ENCODE results near the gene ARHGAP31.
A peak's percentile ranks its signal among the peaks of the same experiment; 100 is the strongest.

ARHGAP31 gene

DNA sequence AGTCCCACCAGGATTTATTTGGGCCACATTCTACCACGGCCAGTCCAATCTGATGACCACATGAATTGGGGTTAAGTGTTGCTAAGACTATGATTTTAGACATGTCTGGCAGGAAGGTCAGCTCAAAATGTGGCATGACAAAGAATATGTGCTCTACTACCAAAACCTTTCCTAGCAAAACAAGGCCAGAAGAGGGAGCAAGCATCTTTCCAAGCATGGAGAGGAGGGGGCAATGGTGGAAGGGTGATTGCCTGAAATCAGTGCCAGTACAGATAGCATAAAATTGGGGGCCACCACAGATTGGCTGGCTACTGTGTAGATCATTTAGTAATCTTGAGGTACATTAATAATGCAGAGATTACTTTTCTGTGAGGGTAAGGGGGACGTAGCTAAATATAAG, 126.0 kb downstream of the ARHGAP31 start:
- FAIRE-seq (no peak), DNase-seq (ENCODE audit: insufficient read length, low spot score) (no peak)

DNA sequence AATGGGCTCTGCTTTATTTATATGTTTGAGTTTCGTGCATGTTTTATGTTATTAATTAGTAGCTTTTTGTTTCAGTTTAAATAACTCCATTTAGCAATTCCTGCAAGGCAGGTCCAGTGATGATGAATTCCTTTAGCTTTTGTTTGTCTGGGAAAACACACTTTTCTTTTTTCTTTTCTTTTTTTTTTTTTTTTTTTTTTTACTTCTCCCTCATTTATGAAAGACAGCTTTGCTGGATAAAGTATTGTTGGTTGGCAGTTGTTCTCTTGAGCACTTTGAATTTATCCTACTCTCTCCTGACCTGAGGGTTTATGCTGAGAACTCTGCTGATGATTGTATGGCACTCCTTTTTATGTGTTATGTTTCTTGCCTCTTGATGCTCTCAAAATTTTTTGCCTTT, 133.5 kb downstream of the ARHGAP31 start:
- FAIRE-seq (no peak), DNase-seq (ENCODE audit: insufficient read length, low spot score) (no peak)

GRCh38 chr3:119428538-119428937, 134.4 kb downstream of the ARHGAP31 start:
- FAIRE-seq (no peak), DNase-seq (ENCODE audit: insufficient read length, low spot score) (no peak)

DNA sequence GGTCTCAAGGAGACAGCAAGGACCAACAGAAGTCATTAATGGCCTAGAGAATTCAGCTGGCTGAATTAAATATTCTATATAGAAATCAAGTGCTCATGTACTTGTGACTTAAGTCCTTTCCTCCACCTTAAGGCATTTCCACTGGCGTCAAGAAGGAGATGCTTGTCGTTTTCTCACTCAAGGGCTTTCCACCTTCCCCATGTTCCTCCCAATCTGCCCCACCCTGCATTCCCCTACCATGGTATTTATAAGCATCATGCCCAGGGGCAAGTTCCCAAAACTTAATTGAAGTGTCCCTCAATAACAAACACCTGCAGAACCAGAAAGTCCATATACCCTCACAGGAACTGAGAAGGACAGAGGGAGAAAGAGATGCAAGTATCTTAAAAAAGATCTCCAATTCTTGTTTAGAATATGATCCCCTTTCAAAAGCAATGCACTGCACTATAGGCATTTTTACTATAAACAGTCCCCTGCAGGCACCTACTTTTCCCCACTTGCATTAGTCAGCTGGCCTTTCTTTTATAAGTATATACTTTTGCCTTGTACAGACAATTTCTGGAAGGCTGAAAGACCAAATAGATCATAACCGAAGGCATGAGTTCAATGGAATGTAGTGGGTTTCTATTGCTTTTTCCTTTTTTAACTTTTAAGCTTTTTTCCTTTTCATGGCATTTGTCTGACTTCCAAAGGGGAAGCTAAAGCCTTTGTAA, 139.6 kb downstream of the ARHGAP31 start:
- DNase-seq (ENCODE audit: insufficient read length, low spot score) = no peak
- FAIRE-seq = no peak

DNA sequence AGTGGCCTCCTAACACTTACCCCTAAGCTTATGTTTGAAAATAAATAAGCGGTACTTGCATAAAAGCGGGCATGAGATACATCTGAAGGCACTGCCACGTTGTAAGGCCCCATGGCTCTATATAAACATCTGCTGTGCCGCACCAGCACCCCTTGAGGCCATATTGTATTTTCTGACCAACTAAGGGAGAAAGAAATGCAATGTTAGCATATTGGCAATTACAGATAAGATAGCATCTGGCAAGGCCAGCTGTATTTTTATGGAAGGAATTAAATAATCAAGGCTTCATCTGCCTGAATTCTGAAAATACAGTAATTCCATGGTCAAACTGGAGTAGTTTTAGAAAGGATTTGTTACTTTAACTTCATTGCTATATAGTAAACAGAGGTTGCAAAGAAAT, 140.5 kb downstream of the ARHGAP31 start:
- DNase-seq (ENCODE audit: insufficient read length, low spot score) = no peak
- FAIRE-seq = no peak

- FAIRE-seq (no peak), DNase-seq (ENCODE audit: insufficient read length, low spot score) (no peak)
Observed at GRCh38 chr3:119436977-119437376, 142.8 kb downstream of the ARHGAP31 start.

DNA sequence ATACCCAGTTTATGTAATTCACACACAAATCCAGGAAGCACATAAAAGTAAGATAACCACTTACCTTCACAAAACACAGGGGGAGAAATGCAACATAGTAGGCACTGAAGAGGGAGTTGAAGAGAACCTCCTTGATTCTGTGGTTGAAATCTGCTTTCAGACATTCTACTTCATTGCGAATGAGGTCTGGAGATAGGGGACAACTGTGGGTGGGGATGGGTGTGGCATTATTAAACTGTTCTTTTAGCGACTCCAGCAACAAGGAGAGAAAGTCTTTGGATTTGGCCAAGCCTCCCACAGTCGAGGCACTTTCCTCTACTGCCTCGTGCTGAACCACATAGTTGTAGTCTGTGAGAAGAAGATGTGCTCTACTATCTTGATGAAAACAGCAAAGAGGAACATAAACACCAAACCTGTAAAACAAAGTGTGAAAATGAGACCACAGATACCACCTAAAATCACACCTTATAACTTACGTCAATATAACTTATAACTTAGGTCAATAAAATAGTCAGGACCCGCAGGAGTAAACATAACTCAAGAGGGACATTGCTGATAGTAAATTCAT, 143.6 kb downstream of the ARHGAP31 start:
- FAIRE-seq (no peak), DNase-seq (ENCODE audit: insufficient read length, low spot score) (no peak)

- DNase-seq (ENCODE audit: insufficient read length, low spot score) (no peak), FAIRE-seq (no peak)
Observed at GRCh38 chr3:119443179-119443578, 149.0 kb downstream of the ARHGAP31 start.

- DNase-seq (ENCODE audit: insufficient read length, low spot score) = no peak
- no peak for FAIRE-seq
Observed at GRCh38 chr3:119444590-119444989, 150.4 kb downstream of the ARHGAP31 start.

DNA sequence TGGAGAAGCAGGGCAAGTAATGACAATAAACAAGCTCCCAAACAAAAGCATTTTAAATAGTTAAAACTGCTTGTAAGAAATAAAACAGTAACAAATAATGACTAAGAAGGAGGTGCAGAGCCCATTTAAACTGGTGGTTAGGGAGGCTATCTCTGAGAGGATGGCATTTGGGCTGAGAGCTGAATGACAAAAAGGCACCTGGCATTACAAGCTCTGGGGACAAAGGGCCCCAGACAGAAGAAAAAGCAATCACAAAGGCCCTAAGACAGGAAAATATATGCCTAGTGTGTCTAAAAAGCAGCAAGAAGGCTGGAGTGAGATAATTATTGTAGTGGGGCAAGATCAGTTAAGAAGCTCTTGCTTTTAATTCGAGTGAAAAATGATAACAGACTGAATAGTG, 159.6 kb downstream of the ARHGAP31 start:
- no peak for FAIRE-seq
- DNase-seq (ENCODE audit: insufficient read length, low spot score) = no peak

DNA sequence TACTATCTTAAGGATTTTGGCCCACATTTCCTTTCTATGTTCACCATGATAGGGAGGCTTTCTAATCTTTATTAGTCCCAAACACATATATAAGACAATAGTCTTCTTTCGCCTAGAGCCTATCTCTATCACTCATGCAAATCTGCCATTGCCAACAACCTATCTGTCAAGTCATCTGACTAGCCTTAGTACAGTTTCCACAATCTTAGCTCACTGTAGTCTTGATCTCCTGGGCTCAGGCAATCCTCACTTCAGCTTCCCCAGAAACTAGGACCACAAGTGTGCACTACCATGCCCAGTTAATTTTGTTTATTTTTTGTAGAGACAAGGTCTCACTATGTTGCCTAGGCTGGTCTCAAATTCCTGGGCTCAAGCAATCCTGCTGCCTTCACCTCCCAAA, 162.3 kb downstream of the ARHGAP31 start:
- DNase-seq (ENCODE audit: insufficient read length, low spot score) (no peak), FAIRE-seq (no peak)

DNA sequence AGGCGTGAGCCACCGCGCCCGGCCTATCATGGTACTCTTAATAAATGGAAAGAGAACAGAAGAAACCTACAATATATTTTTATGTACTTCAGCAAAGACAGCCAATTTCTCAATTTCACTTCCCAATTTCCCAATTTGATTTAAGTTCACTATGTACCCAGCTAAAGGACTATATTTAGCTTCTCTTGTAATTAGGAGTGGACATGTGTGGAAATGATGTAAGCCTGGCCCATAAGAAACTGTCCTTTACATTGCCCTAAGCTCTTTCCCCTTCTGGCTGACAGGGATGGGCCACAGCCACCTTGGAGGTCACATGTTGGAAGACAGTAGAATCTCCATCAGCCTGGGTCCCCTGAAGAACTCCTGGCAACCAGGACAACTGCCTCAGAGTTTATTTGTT, 163.1 kb downstream of the ARHGAP31 start:
- no peak for DNase-seq (ENCODE audit: insufficient read length, low spot score)
- FAIRE-seq = no peak

DNA sequence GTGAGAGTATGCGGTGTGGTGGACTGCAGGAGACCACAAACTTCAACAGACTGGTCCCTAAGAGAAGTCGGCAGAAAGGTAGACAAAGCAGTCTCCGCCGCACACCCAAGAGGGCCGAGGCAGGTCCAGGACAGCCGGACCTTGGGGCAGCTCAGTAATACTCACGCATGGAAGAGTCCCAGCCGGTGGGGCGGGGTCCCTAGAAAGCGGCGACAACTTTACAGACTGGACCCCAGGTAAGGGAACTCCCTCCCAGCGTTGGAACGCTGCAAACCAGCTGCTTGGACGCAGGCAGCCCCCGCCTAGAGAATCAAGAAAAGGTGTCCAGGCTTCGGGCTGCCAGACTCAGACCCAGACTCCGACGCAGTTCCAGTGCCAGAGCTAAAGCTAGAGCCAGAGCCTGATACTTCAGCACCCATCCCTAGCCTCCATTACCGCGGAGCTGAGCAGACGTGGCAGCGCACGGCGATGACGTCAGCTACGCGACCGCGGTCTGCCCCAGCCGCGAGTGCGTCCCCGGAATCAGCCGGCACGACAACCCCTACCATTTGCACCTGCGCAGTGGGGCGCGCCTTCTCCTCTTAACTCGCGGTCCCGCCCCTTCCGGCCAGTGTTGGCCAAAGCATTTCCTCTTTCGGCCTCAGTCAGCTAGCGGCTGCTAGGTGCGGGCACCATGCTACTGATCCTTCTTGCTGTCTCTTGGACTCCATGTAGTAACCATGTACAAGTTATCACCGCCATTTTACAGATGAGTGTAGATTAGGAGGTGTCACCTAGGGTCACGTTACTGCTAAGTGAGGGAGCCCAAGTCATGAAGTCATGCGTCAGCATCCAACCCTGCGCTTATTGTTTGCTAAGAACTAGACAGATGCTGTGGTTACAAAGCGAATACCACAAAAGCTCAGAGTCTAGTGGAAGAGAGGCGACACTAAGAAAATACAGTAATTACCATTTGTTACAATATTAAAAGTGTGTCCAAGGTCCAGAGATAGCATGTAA, 169.3 kb downstream of the ARHGAP31 start, which contains the start of gene TMEM39A:
Gene TMEM39A (minus strand): TSS at position 445 of the 999 bp plus-strand sequence. CDS start 1,541 bp downstream, outside the sequence.
- FAIRE-seq (peak; percentile 99), DNase-seq (ENCODE audit: insufficient read length, low spot score) (peak; percentile 99)

DNA sequence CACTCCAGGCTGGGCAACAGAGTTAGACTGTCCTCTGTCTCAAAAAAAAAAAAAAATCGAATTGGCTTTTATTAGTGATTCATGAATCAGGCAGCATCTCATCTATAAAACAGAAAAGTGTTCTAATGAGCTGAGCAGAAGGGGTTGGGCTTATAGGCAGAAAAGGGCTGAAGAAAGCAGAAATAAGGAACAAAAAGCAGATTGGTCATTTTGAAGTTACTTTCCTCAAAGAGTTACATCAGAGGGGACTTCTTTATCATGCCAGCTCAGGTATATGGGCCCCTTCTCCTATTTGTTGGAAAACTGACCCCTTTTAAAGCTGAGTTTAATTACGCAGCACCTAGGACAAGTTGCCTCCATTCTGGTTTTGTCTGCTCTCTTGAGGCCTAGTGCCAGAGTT, 173.9 kb downstream of the ARHGAP31 start:
- FAIRE-seq = no peak
- DNase-seq (ENCODE audit: insufficient read length, low spot score) = no peak

- no peak for FAIRE-seq
Observed at GRCh38 chr3:119469418-119470189, 175.4 kb downstream of the ARHGAP31 start.

More at GRCh38 chr3:119469418-119470189, 175.4 kb downstream of the ARHGAP31 start:
- DNase-seq (ENCODE audit: insufficient read length, low spot score) = peak; percentile 19
